Embryonic facial prominence (tissue), 1 donor: Measurements from ENCODE around the gene RAI14.
"Not testable (repeated sequence)": the region's sequence is repeated elsewhere in the genome, so short reads cannot be mapped to it uniquely, and the experiment has no call there.

Experiments
- DNase-seq: peaks from one replicate; pipeline ENCODE4 v3.0.0-alpha.2; 2016; ENCODE audit errors: extremely low spot score

RAI14 gene

GRCh38 chr5:34770486-34770885 is 114.4 kb downstream of the RAI14 start:
- no peak for DNase-seq

GRCh38 chr5:34771076-34771475 is 114.9 kb downstream of the RAI14 start:
- DNase-seq, result no peak

- DNase-seq, result no peak
These were observed 116.4 kb downstream of the RAI14 start for GRCh38 chr5:34772267-34773098.

GRCh38 chr5:34774139-34774538 is 118.0 kb downstream of the RAI14 start:
- no peak for DNase-seq

- not testable (repeated sequence) for DNase-seq
These were observed 118.5 kb downstream of the RAI14 start for GRCh38 chr5:34774678-34775077.

GRCh38 chr5:34775886-34776285 is 119.8 kb downstream of the RAI14 start:
- no peak for DNase-seq

- no peak for DNase-seq
These were observed 122.1 kb downstream of the RAI14 start for GRCh38 chr5:34778091-34778850.

- DNase-seq, result not testable (repeated sequence)
These were observed 127.8 kb downstream of the RAI14 start for GRCh38 chr5:34783892-34784291.

- DNase-seq, result no peak
These were observed 130.9 kb downstream of the RAI14 start for GRCh38 chr5:34787035-34787434.

- no peak for DNase-seq
These were observed 132.9 kb downstream of the RAI14 start for GRCh38 chr5:34789021-34789531.

- no peak for DNase-seq
These were observed 133.5 kb downstream of the RAI14 start for GRCh38 chr5:34789639-34790038.

GRCh38 chr5:34790069-34790468 is 133.9 kb downstream of the RAI14 start:
- no peak for DNase-seq

- no peak for DNase-seq
These were observed 135.7 kb downstream of the RAI14 start for GRCh38 chr5:34791761-34792244.

- DNase-seq, result no peak
These were observed 146.9 kb downstream of the RAI14 start for GRCh38 chr5:34802834-34803563.

- DNase-seq, result peak; percentile 39
These were observed 148.0 kb downstream of the RAI14 start for GRCh38 chr5:34803974-34804732.

GRCh38 chr5:34804913-34805312 is 148.8 kb downstream of the RAI14 start:
- peak; percentile 78 for DNase-seq

- DNase-seq, result no peak
These were observed 150.4 kb downstream of the RAI14 start for GRCh38 chr5:34806532-34806931.

GRCh38 chr5:34811706-34812105 is 155.6 kb downstream of the RAI14 start:
- DNase-seq, result no peak

GRCh38 chr5:34813509-34813908 is 157.4 kb downstream of the RAI14 start:
- no peak for DNase-seq

GRCh38 chr5:34817558-34818351 is 161.6 kb downstream of the RAI14 start:
- no peak for DNase-seq
